ENCODE measurements around the gene PFN3.

Gene PFN3

GRCh38 chr5:177372910-177373309 lies 27.6 kb downstream of the PFN3 start:
- no peak overlapping the region for H3K4me3 ChIP-seq (replicated peaks; ENCODE audit: insufficient read depth, low read length)
- no peak for TF ChIP-seq REST (IDR thresholded peaks at IDR 0.05; ENCODE audit: insufficient replicate concordance, low read depth)
- no peak for TF ChIP-seq GABPA (IDR thresholded peaks at IDR 0.05; ENCODE audit: low read depth)
- TF ChIP-seq CTCF (IDR thresholded peaks at IDR 0.05; ENCODE audit: insufficient read depth, low read length): no peak
- no peak for TF ChIP-seq SPI1 (IDR thresholded peaks at IDR 0.05; ENCODE audit: borderline replicate concordance, low read depth)
- no peak for TF ChIP-seq POLR2AphosphoS5 (IDR thresholded peaks at IDR 0.05; ENCODE audit: low read depth)

GRCh38 chr5:177372034-177372896 lies 28.2 kb downstream of the PFN3 start:
- Histone ChIP-seq H3K27me3 (ENCODE audit: insufficient read depth, poor library complexity, severe bottlenecking) (no peaks in the 10 kb centered on the region), H3K27ac (replicated peaks) (peak overlapping the region; percentile 32), H3K4me3 (replicated peaks; ENCODE audit: insufficient read depth, low read length) (no peak overlapping the region)
- DNase-seq (ENCODE audit: low read depth in 1 of 2, low spot score in 1 of 2): peak in 1 of 2 experiments; percentile 67
- TF ChIP-seq REST (IDR thresholded peaks at IDR 0.05; ENCODE audit: insufficient replicate concordance, low read depth): peak; percentile 43
- TF ChIP-seq POLR2AphosphoS5 (IDR thresholded peaks at IDR 0.05; ENCODE audit: low read depth): no peak
- peak; percentile 95 for TF ChIP-seq SPI1 (IDR thresholded peaks at IDR 0.05; ENCODE audit: borderline replicate concordance, low read depth)

More at GRCh38 chr5:177372910-177373309, 27.6 kb downstream of the PFN3 start:
- no peak for DNase-seq (ENCODE audit: low read depth in 1 of 2, low spot score in 1 of 2)
- Histone ChIP-seq H3K27ac (replicated peaks) (peak overlapping the region; percentile 32), H3K27me3 (ENCODE audit: insufficient read depth, poor library complexity, severe bottlenecking) (no peaks in the 10 kb centered on the region)

- H3K27me3 ChIP-seq (ENCODE audit: insufficient read depth, poor library complexity, severe bottlenecking): no peaks in the 10 kb centered on the region
- no peak overlapping the region for H3K27ac ChIP-seq (replicated peaks)
- no peak for DNase-seq (ENCODE audit: low read depth in 1 of 2, low spot score in 1 of 2)
- no peak overlapping the region for H3K4me3 ChIP-seq (replicated peaks; ENCODE audit: insufficient read depth, low read length)
- TF ChIP-seq GABPA (IDR thresholded peaks at IDR 0.05; ENCODE audit: low read depth): no peak
These were observed 29.1 kb downstream of the PFN3 start for GRCh38 chr5:177371120-177372033.

- no peak overlapping the region for H3K27ac ChIP-seq (replicated peaks)
- no peak for TF ChIP-seq REST (IDR thresholded peaks at IDR 0.05; ENCODE audit: insufficient replicate concordance, low read depth)
- no peak for TF ChIP-seq CTCF (IDR thresholded peaks at IDR 0.05; ENCODE audit: insufficient read depth, low read length)
- no peak for TF ChIP-seq GABPA (IDR thresholded peaks at IDR 0.05; ENCODE audit: low read depth)
- TF ChIP-seq SPI1 (IDR thresholded peaks at IDR 0.05; ENCODE audit: borderline replicate concordance, low read depth): no peak
- TF ChIP-seq POLR2AphosphoS5 (IDR thresholded peaks at IDR 0.05; ENCODE audit: low read depth): no peak
- no peak overlapping the region for H3K4me3 ChIP-seq (replicated peaks; ENCODE audit: insufficient read depth, low read length)
- no peaks in the 10 kb centered on the region for H3K27me3 ChIP-seq (ENCODE audit: insufficient read depth, poor library complexity, severe bottlenecking)
- no peak for DNase-seq (ENCODE audit: low read depth in 1 of 2, low spot score in 1 of 2)
These were observed 29.9 kb downstream of the PFN3 start for GRCh38 chr5:177370488-177371119.
